ENCODE results near the gene SLC9A9. TPM values are rescaled to one million over a fixed set of nuclear protein-coding genes. Genes with fewer than 3 reads are reported as not detected.
A peak's percentile ranks its signal among the peaks of the same experiment; 100 is the strongest.

The SLC9A9 gene
- total and polyA plus RNA-seq, 4 donors = 3.3 to 15.0 (median 6.1) TPM

DNA sequence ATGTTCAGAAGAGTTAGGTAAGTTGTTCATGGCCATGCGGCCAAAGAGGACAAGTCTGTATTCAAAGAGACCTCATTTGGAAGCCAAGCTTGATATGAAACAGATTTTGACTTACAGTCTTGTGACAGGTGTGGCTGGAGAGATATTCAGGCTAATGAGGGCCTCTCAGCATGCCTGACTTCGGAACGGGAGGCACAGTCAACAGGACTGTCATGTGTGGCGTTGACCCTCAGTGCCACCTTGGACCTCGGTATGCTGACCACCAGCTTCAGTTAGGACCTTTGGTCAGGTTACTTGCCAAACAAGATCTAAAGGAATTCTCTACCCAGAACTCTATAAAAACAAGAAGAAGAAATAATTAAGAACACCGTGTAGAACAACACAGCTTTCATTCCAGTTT, 604.6 kb downstream of the SLC9A9 start:
- H3K27me3 ChIP-seq (ENCODE audit: control insufficient read depth in 4 of 4, insufficient read depth in 4 of 4, low read length in 3 of 4) = no peaks in the 10 kb centered on the region
- TF ChIP-seq FOXA2 (IDR thresholded peaks at IDR 0.05) (no peak), FOXA1 (IDR thresholded peaks at IDR 0.05) (no peak), YY1 (IDR thresholded peaks at IDR 0.05) (no peak), RAD21 (IDR thresholded peaks at IDR 0.05) (no peak), HNF4G (IDR thresholded peaks at IDR 0.05) (no peak), SP1 (IDR thresholded peaks at IDR 0.05) (no peak), GABPA (IDR thresholded peaks at IDR 0.05 in 1 of 2, conservative IDR thresholded peaks at IDR 0.05 in 1 of 2) (no peak), EGR1 (IDR thresholded peaks at IDR 0.05; ENCODE audit: low read depth in 2 of 2) (no peak), RXRA (IDR thresholded peaks at IDR 0.05) (no peak)
- TF ChIP-seq, protein P1, sequence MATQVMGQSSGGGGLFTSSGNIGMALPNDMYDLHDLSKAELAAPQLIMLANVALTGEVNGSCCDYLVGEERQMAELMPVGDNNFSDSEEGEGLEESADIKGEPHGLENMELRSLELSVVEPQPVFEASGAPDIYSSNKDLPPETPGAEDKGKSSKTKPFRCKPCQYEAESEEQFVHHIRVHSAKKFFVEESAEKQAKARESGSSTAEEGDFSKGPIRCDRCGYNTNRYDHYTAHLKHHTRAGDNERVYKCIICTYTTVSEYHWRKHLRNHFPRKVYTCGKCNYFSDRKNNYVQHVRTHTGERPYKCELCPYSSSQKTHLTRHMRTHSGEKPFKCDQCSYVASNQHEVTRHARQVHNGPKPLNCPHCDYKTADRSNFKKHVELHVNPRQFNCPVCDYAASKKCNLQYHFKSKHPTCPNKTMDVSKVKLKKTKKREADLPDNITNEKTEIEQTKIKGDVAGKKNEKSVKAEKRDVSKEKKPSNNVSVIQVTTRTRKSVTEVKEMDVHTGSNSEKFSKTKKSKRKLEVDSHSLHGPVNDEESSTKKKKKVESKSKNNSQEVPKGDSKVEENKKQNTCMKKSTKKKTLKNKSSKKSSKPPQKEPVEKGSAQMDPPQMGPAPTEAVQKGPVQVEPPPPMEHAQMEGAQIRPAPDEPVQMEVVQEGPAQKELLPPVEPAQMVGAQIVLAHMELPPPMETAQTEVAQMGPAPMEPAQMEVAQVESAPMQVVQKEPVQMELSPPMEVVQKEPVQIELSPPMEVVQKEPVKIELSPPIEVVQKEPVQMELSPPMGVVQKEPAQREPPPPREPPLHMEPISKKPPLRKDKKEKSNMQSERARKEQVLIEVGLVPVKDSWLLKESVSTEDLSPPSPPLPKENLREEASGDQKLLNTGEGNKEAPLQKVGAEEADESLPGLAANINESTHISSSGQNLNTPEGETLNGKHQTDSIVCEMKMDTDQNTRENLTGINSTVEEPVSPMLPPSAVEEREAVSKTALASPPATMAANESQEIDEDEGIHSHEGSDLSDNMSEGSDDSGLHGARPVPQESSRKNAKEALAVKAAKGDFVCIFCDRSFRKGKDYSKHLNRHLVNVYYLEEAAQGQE (IDR thresholded peaks at IDR 0.05) = no peak
- TF ChIP-seq, protein P2, sequence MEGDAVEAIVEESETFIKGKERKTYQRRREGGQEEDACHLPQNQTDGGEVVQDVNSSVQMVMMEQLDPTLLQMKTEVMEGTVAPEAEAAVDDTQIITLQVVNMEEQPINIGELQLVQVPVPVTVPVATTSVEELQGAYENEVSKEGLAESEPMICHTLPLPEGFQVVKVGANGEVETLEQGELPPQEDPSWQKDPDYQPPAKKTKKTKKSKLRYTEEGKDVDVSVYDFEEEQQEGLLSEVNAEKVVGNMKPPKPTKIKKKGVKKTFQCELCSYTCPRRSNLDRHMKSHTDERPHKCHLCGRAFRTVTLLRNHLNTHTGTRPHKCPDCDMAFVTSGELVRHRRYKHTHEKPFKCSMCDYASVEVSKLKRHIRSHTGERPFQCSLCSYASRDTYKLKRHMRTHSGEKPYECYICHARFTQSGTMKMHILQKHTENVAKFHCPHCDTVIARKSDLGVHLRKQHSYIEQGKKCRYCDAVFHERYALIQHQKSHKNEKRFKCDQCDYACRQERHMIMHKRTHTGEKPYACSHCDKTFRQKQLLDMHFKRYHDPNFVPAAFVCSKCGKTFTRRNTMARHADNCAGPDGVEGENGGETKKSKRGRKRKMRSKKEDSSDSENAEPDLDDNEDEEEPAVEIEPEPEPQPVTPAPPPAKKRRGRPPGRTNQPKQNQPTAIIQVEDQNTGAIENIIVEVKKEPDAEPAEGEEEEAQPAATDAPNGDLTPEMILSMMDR (IDR thresholded peaks at IDR 0.05; ENCODE audit: low read depth, low read length, missing input control) = no peak
- TF ChIP-seq, protein P3, sequence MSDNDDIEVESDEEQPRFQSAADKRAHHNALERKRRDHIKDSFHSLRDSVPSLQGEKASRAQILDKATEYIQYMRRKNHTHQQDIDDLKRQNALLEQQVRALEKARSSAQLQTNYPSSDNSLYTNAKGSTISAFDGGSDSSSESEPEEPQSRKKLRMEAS (IDR thresholded peaks at IDR 0.05) = no peak
- H3K9me3 ChIP-seq (ENCODE audit: control insufficient read depth in 4 of 4, low read length in 3 of 4) = no peaks in the 10 kb centered on the region
- WGBS = 87% methylated on average over 6 of the region's 6 CpGs
- DNase-seq (ENCODE audit: low spot score) = no peak
- no peak overlapping the region for H3K27ac ChIP-seq (ENCODE audit: low read depth in 1 of 2, low read length in 2 of 2)
- H3K9ac ChIP-seq (ENCODE audit: low read depth in 1 of 2, low read length in 2 of 2) = no peak overlapping the region
- H3K36me3 ChIP-seq (ENCODE audit: control insufficient read depth in 4 of 4, insufficient read depth in 3 of 4, low read depth in 1 of 4, low read length in 3 of 4) = no peaks in the 10 kb centered on the region
- no peaks in the 10 kb centered on the region for H3K4me1 ChIP-seq (ENCODE audit: control insufficient read depth in 4 of 4, insufficient read depth in 4 of 4, low read length in 3 of 4)
- no peak overlapping the region for H3K4me3 ChIP-seq (ENCODE audit: low read depth in 1 of 3, low read length in 3 of 3)

DNA sequence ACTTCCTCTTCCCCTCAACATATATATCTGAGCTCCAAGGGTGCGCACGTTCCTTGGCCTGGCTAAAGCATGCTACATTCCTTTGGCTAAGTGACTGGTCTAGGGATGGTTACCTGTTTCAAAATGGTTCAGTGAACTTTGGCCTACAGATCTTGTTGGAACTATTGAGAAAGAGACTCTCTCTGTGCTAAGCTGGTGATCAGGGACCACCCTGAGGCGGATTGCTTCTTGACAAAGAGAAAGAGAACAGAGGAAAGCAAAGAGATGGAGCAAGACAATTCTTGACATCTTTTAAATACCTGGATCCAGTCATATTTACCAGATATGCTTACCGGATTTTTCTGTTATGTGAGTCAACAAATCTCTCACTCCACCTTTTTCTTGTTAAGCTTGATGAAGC, 605.6 kb downstream of the SLC9A9 start:
- WGBS = 80% methylated on average over 4 of the region's 4 CpGs
- H3K27me3 ChIP-seq (ENCODE audit: control insufficient read depth in 4 of 4, insufficient read depth in 4 of 4, low read length in 3 of 4) = no peaks in the 10 kb centered on the region
- TF ChIP-seq HNF4A (conservative IDR thresholded peaks at IDR 0.05) = peak in 1 of 2 donors; percentile 13
- TF ChIP-seq JUND (IDR thresholded peaks at IDR 0.05) = no peak

DNA sequence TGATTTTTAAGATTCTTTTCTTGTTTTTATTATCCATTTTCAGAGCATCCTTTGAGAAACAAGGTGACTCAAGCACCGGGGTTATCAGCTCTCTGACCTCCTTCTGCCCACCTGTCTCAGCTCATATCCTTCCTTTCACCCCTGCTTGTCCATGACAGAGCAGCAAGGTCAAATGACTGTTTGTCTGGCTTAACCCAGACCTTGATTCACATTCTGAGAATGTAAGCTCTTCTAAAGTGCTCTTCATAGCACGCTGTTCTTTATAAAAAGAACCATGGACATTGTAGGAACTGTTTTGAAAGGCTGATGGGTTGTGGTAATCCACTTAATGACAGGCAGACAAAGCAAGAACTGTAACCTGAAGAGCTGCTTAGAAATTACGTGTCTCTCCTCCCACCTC, 606.2 kb downstream of the SLC9A9 start:
- Histone ChIP-seq H3K27me3 (ENCODE audit: control insufficient read depth in 4 of 4, insufficient read depth in 4 of 4, low read length in 3 of 4) (no peaks in the 10 kb centered on the region), H3K36me3 (ENCODE audit: control insufficient read depth in 4 of 4, insufficient read depth in 3 of 4, low read depth in 1 of 4, low read length in 3 of 4) (no peaks in the 10 kb centered on the region), H3K27ac (ENCODE audit: low read depth in 1 of 2, low read length in 2 of 2) (no peak overlapping the region), H3K9ac (ENCODE audit: low read depth in 1 of 2, low read length in 2 of 2) (no peak overlapping the region), H3K4me3 (ENCODE audit: low read depth in 1 of 3, low read length in 3 of 3) (no peak overlapping the region), H3K9me3 (ENCODE audit: control insufficient read depth in 4 of 4, low read length in 3 of 4) (no peaks in the 10 kb centered on the region), H3K4me1 (ENCODE audit: control insufficient read depth in 4 of 4, insufficient read depth in 4 of 4, low read length in 3 of 4) (no peaks in the 10 kb centered on the region)
- no peak for TF ChIP-seq JUND (IDR thresholded peaks at IDR 0.05)
- no peak for TF ChIP-seq TAF1 (conservative IDR thresholded peaks at IDR 0.05)
- TF ChIP-seq NR2F2 (IDR thresholded peaks at IDR 0.05) = no peak
- no peak for TF ChIP-seq EGR1 (IDR thresholded peaks at IDR 0.05; ENCODE audit: low read depth in 2 of 2)
- TF ChIP-seq, protein P2 (IDR thresholded peaks at IDR 0.05; ENCODE audit: low read depth, low read length, missing input control) = no peak
- TF ChIP-seq, protein P4, sequence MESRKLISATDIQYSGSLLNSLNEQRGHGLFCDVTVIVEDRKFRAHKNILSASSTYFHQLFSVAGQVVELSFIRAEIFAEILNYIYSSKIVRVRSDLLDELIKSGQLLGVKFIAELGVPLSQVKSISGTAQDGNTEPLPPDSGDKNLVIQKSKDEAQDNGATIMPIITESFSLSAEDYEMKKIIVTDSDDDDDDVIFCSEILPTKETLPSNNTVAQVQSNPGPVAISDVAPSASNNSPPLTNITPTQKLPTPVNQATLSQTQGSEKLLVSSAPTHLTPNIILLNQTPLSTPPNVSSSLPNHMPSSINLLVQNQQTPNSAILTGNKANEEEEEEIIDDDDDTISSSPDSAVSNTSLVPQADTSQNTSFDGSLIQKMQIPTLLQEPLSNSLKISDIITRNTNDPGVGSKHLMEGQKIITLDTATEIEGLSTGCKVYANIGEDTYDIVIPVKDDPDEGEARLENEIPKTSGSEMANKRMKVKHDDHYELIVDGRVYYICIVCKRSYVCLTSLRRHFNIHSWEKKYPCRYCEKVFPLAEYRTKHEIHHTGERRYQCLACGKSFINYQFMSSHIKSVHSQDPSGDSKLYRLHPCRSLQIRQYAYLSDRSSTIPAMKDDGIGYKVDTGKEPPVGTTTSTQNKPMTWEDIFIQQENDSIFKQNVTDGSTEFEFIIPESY (IDR thresholded peaks at IDR 0.05) = no peak
- TF ChIP-seq HNF4A (conservative IDR thresholded peaks at IDR 0.05) = no peak
- TF ChIP-seq, protein P3 (IDR thresholded peaks at IDR 0.05) = no peak
- TF ChIP-seq, protein P5, sequence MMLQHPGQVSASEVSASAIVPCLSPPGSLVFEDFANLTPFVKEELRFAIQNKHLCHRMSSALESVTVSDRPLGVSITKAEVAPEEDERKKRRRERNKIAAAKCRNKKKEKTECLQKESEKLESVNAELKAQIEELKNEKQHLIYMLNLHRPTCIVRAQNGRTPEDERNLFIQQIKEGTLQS (IDR thresholded peaks at IDR 0.05) = no peak
- no peak for TF ChIP-seq RAD21 (IDR thresholded peaks at IDR 0.05)
- no peak for TF ChIP-seq YY1 (IDR thresholded peaks at IDR 0.05)
- TF ChIP-seq RXRA (IDR thresholded peaks at IDR 0.05) = no peak
- TF ChIP-seq FOXA1 (IDR thresholded peaks at IDR 0.05) = no peak
- WGBS = 81% methylated on average over 3 of the region's 3 CpGs
- DNase-seq (ENCODE audit: low spot score) = no peak

More for the DNA sequence above, 605.6 kb downstream of the SLC9A9 start:
- Histone ChIP-seq H3K9ac (ENCODE audit: low read depth in 1 of 2, low read length in 2 of 2) (no peak overlapping the region), H3K9me3 (ENCODE audit: control insufficient read depth in 4 of 4, low read length in 3 of 4) (no peaks in the 10 kb centered on the region), H3K4me3 (ENCODE audit: low read depth in 1 of 3, low read length in 3 of 3) (no peak overlapping the region), H3K27ac (ENCODE audit: low read depth in 1 of 2, low read length in 2 of 2) (no peak overlapping the region), H3K4me1 (ENCODE audit: control insufficient read depth in 4 of 4, insufficient read depth in 4 of 4, low read length in 3 of 4) (no peaks in the 10 kb centered on the region), H3K36me3 (ENCODE audit: control insufficient read depth in 4 of 4, insufficient read depth in 3 of 4, low read depth in 1 of 4, low read length in 3 of 4) (no peaks in the 10 kb centered on the region)
- no peak for DNase-seq (ENCODE audit: low spot score)
